GM12865 (cell line): ENCODE results near the gene SUPT7L.

Experiments used
- DNase-seq: peaks from one replicate; pipeline ENCODE4 v3.0.0; 2010; ENCODE audit warnings: low read depth
- H3K4me3 ChIP-seq: 2 replicates; pipeline ENCODE4 v1.5.1; 2011; ENCODE audit warnings: mild to moderate bottlenecking, low read depth, low read length, control low read depth
- TF ChIP-seq, protein P1 (sequence below): IDR thresholded peaks from 2 replicates; pipeline ENCODE4 v1.5.1; 2011; ENCODE audit warnings: low read length, control low read depth, low read depth, inconsistent platforms; ENCODE audit not compliant: insufficient read depth; ENCODE audit errors: missing control alignments

The SUPT7L gene

DNA sequence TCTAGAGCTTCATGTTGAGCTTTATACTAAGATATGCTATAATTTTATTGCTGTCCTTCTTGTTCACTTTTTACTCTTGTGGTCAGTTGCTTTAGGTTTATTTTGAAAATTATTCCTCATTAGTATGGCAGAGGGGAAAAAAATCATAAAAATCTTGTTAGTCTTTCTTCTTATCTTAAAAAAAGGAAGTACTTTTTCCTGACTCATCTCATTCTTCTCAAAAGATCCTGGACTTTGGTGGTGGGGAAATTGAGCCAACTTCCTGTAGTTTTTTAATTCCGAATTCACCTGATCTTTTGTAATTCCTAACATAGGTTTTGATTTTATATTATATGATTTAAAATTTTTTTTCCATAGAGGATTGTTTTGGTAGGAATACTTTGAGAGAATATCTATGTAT lies 4.0 kb upstream of the SUPT7L start:
- DNase-seq = no peak
- TF ChIP-seq, protein P1, sequence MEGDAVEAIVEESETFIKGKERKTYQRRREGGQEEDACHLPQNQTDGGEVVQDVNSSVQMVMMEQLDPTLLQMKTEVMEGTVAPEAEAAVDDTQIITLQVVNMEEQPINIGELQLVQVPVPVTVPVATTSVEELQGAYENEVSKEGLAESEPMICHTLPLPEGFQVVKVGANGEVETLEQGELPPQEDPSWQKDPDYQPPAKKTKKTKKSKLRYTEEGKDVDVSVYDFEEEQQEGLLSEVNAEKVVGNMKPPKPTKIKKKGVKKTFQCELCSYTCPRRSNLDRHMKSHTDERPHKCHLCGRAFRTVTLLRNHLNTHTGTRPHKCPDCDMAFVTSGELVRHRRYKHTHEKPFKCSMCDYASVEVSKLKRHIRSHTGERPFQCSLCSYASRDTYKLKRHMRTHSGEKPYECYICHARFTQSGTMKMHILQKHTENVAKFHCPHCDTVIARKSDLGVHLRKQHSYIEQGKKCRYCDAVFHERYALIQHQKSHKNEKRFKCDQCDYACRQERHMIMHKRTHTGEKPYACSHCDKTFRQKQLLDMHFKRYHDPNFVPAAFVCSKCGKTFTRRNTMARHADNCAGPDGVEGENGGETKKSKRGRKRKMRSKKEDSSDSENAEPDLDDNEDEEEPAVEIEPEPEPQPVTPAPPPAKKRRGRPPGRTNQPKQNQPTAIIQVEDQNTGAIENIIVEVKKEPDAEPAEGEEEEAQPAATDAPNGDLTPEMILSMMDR = no peak

GRCh38 chr2:27664622-27665363 lies 1.4 kb upstream of the SUPT7L start:
- TF ChIP-seq, protein P1 = no peak
- no peak for DNase-seq
- H3K4me3 ChIP-seq = peak overlapping the region; percentile 88

More for the DNA sequence above, 4.0 kb upstream of the SUPT7L start:
- no peak overlapping the region for H3K4me3 ChIP-seq

GRCh38 chr2:27664154-27664574 lies 750 bp upstream of the SUPT7L start:
- H3K4me3 ChIP-seq = peak overlapping the region; percentile 88
- no peak for DNase-seq
- TF ChIP-seq, protein P1 = no peak

DNA sequence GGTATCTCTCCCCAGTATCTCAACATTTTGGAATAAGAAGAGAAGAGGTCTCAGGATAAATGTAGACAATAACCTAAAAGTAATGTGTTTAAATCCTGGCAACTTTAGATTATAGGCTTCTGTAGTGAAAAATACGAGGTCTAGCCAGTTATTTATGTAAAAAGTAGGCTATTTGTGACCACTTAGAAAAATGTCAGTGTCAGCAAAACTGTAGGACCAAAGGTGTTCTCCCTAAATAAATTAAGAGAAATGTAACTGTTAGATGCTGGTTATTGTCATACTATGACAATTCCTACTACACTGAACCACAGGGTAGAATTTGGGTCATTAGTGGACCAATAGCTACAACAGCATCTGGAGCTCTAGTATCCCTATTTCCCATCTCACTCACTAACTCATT lies 2.0 kb downstream of the SUPT7L start:
- TF ChIP-seq, protein P1 = no peak
- H3K4me3 ChIP-seq = no peak overlapping the region
- no peak for DNase-seq

DNA sequence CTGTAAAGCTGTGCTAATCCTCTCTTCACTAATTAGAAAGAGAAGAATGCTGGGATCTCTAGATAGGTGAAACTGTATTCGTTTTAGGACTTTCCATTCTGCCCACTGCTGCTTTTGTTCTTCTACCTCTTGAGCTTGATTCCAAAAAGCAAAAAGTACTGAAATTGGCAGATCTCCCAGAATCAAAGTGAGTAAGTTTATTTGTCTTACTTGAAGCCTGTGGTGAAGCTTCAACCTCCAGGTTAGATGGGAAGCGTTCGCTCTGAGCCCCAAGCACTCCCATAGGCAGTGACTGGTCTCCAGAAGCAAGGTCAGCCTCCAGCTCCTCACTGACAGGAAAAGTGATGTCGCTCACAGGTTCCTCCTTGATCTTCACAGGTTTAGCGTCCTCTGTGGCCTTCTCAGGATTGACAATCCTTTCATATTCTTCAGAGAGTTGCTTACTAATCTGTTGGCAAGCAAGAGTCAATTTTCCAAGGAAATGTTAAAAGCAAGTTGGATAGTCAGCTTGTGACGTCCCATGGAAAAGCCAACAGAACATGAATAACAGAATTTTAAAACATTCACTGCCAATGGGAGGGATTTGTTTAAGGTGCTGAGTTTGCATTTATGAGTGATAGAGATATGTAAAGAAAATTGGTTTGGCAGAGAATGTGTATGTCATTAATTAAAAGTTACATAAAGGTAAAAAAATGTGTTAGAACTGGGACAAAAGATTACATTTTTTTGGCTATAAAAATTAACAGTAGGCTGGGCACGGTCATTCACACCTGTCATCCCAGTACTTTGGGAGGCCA lies 8.1 kb downstream of the SUPT7L start:
- DNase-seq = no peak
- TF ChIP-seq, protein P1 = no peak
- no peak overlapping the region for H3K4me3 ChIP-seq

- DNase-seq = no peak
- TF ChIP-seq, protein P1 = no peak
- H3K4me3 ChIP-seq = no peak overlapping the region
Observed at GRCh38 chr2:27653397-27653796, 10.0 kb downstream of the SUPT7L start.

- no peak overlapping the region for H3K4me3 ChIP-seq
- DNase-seq = no peak
- TF ChIP-seq, protein P1 = no peak
Observed at GRCh38 chr2:27652790-27653189, 10.6 kb downstream of the SUPT7L start.
